Lower leg skin (tissue), 3 donors: Measurements from ENCODE around the gene KBTBD13.

Source experiments
- POLR2A ChIP-seq, 2 donors: fragments of 450-650 bp; IDR thresholded peaks; one replicate each; pipeline ENCODE4 v1.6.1; 2016 to 2017; ENCODE audit warnings: antibody characterized with exemption in 2 of 2, mild to moderate bottlenecking in 1 of 2, moderate library complexity in 1 of 2
- TF ChIP-seq, protein P1 (sequence below), 3 donors: fragments of 450-650 bp; IDR thresholded peaks; one replicate each; pipeline ENCODE4 v1.5.1; 2016; ENCODE audit warnings: antibody characterized with exemption in 3 of 3, mild to moderate bottlenecking in 3 of 3, moderate library complexity in 2 of 3

DNA sequence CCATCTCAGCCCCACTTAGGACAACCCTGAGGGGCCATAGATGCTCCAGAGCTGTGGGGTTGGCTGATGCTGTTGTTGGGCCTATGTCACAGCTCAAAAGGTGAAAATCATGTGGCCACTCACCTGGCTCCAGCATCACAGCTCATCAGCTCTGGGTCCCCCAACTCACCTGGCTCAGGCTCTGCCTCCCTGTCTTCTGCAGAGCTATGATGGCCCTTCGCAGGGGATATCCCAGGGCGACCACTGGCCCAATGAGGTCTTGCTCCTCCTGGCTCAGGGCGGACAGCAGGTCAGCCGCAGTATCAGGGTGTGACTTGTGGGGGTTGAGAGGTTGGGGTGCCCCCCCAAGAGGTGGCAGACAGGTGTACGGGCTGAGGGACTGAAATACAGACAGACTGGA lies 22.8 kb downstream of the KBTBD13 start:
- TF ChIP-seq, protein P1, sequence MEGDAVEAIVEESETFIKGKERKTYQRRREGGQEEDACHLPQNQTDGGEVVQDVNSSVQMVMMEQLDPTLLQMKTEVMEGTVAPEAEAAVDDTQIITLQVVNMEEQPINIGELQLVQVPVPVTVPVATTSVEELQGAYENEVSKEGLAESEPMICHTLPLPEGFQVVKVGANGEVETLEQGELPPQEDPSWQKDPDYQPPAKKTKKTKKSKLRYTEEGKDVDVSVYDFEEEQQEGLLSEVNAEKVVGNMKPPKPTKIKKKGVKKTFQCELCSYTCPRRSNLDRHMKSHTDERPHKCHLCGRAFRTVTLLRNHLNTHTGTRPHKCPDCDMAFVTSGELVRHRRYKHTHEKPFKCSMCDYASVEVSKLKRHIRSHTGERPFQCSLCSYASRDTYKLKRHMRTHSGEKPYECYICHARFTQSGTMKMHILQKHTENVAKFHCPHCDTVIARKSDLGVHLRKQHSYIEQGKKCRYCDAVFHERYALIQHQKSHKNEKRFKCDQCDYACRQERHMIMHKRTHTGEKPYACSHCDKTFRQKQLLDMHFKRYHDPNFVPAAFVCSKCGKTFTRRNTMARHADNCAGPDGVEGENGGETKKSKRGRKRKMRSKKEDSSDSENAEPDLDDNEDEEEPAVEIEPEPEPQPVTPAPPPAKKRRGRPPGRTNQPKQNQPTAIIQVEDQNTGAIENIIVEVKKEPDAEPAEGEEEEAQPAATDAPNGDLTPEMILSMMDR (IDR thresholded peaks at IDR 0.05) = no peak
- TF ChIP-seq POLR2A (IDR thresholded peaks at IDR 0.05) = no peak
